ENCODE measurements around the gene MYL12A. TPM values are rescaled to one million over a fixed set of nuclear protein-coding genes. Genes with fewer than 3 reads are reported as not detected.
"Not testable (repeated sequence)": the region's sequence is repeated elsewhere in the genome, so short reads cannot be mapped to it uniquely, and the experiment has no call there.

The MYL12A gene
- total and polyA plus RNA-seq, 4 donors, result 93.7 to 399 (median 158) TPM

GRCh38 chr18:3213300-3214059, 34.1 kb upstream of the MYL12A start:
- WGBS (ENCODE audit: insufficient coverage), result 75% methylated on average over 2 of the region's 6 CpGs
- DNase-seq (ENCODE audit: low read depth in 4 of 6, low spot score in 6 of 6), result no peak
- no peaks in the 10 kb centered on the region for H3K9me3 ChIP-seq (ENCODE audit: control insufficient read depth, insufficient read depth, low read length)
- no peak overlapping the region for H3K27ac ChIP-seq (ENCODE audit: low read depth, low read length)
- H3K4me3 ChIP-seq (ENCODE audit: low read depth, low read length), result no peak overlapping the region
- no peaks in the 10 kb centered on the region for H3K4me1 ChIP-seq (ENCODE audit: control insufficient read depth, insufficient read depth, low read length)
- peaks cover 5% of the 10 kb centered on the region for H3K36me3 ChIP-seq (ENCODE audit: control insufficient read depth, insufficient read depth, low read length)
- H3K27me3 ChIP-seq (ENCODE audit: control insufficient read depth, insufficient read depth, low read length), result no peaks in the 10 kb centered on the region

- Histone ChIP-seq H3K9me3 (ENCODE audit: control insufficient read depth, insufficient read depth, low read length) (no peaks in the 10 kb centered on the region), H3K4me1 (ENCODE audit: control insufficient read depth, insufficient read depth, low read length) (peaks cover 7% of the 10 kb centered on the region), H3K27ac (ENCODE audit: low read depth, low read length) (no peak overlapping the region), H3K27me3 (ENCODE audit: control insufficient read depth, insufficient read depth, low read length) (no peaks in the 10 kb centered on the region), H3K4me3 (ENCODE audit: low read depth, low read length) (no peak overlapping the region), H3K36me3 (ENCODE audit: control insufficient read depth, insufficient read depth, low read length) (peaks cover 5% of the 10 kb centered on the region)
- 91% methylated on average over 30 of the region's 36 CpGs for WGBS (ENCODE audit: insufficient coverage)
- no peak for DNase-seq (ENCODE audit: low read depth in 4 of 6, low spot score in 6 of 6)
Measured at GRCh38 chr18:3214855-3215637, 32.6 kb upstream of the MYL12A start.

- peaks cover 7% of the 10 kb centered on the region for H3K4me1 ChIP-seq (ENCODE audit: control insufficient read depth, insufficient read depth, low read length)
- no peak overlapping the region for H3K4me3 ChIP-seq (ENCODE audit: low read depth, low read length)
Measured at GRCh38 chr18:3216987-3217386, 30.6 kb upstream of the MYL12A start.

GRCh38 chr18:3217948-3218647, 29.5 kb upstream of the MYL12A start:
- peaks cover 5% of the 10 kb centered on the region for H3K36me3 ChIP-seq (ENCODE audit: control insufficient read depth, insufficient read depth, low read length)
- no peaks in the 10 kb centered on the region for H3K27me3 ChIP-seq (ENCODE audit: control insufficient read depth, insufficient read depth, low read length)
- H3K27ac ChIP-seq (ENCODE audit: low read depth, low read length), result peak overlapping the region; percentile 48
- DNase-seq (ENCODE audit: low read depth in 4 of 6, low spot score in 6 of 6), result no peak
- H3K4me3 ChIP-seq (ENCODE audit: low read depth, low read length), result no peak overlapping the region
- WGBS (ENCODE audit: insufficient coverage), result no CpG with 5 or more reads among the region's 3 CpGs
- H3K4me1 ChIP-seq (ENCODE audit: control insufficient read depth, insufficient read depth, low read length), result peaks cover 7% of the 10 kb centered on the region
- H3K9me3 ChIP-seq (ENCODE audit: control insufficient read depth, insufficient read depth, low read length), result no peaks in the 10 kb centered on the region

More at GRCh38 chr18:3216987-3217386, 30.6 kb upstream of the MYL12A start:
- peaks cover 5% of the 10 kb centered on the region for H3K36me3 ChIP-seq (ENCODE audit: control insufficient read depth, insufficient read depth, low read length)
- no peak for DNase-seq (ENCODE audit: low read depth in 4 of 6, low spot score in 6 of 6)
- no peaks in the 10 kb centered on the region for H3K27me3 ChIP-seq (ENCODE audit: control insufficient read depth, insufficient read depth, low read length)
- no peak overlapping the region for H3K27ac ChIP-seq (ENCODE audit: low read depth, low read length)
- H3K9me3 ChIP-seq (ENCODE audit: control insufficient read depth, insufficient read depth, low read length), result no peaks in the 10 kb centered on the region
- 71% methylated on average over 4 of the region's 5 CpGs for WGBS (ENCODE audit: insufficient coverage)

GRCh38 chr18:3218819-3219218, 28.8 kb upstream of the MYL12A start:
- Histone ChIP-seq H3K27ac (ENCODE audit: low read depth, low read length) (peak overlapping the region; percentile 62), H3K4me3 (ENCODE audit: low read depth, low read length) (peak overlapping the region; percentile 1), H3K9me3 (ENCODE audit: control insufficient read depth, insufficient read depth, low read length) (no peaks in the 10 kb centered on the region), H3K36me3 (ENCODE audit: control insufficient read depth, insufficient read depth, low read length) (peaks cover 5% of the 10 kb centered on the region), H3K4me1 (ENCODE audit: control insufficient read depth, insufficient read depth, low read length) (peaks cover 7% of the 10 kb centered on the region), H3K27me3 (ENCODE audit: control insufficient read depth, insufficient read depth, low read length) (no peaks in the 10 kb centered on the region)
- DNase-seq (ENCODE audit: low read depth in 4 of 6, low spot score in 6 of 6), result peak in 1 of 6 donors; percentile 17
- WGBS (ENCODE audit: insufficient coverage), result no CpG with 5 or more reads among the region's 2 CpGs

GRCh38 chr18:3219241-3219630, 28.4 kb upstream of the MYL12A start:
- Histone ChIP-seq H3K36me3 (ENCODE audit: control insufficient read depth, insufficient read depth, low read length) (peaks cover 5% of the 10 kb centered on the region), H3K9me3 (ENCODE audit: control insufficient read depth, insufficient read depth, low read length) (no peaks in the 10 kb centered on the region), H3K4me3 (ENCODE audit: low read depth, low read length) (peak overlapping the region; percentile 1), H3K4me1 (ENCODE audit: control insufficient read depth, insufficient read depth, low read length) (peaks cover 7% of the 10 kb centered on the region), H3K27ac (ENCODE audit: low read depth, low read length) (peak overlapping the region; percentile 62), H3K27me3 (ENCODE audit: control insufficient read depth, insufficient read depth, low read length) (no peaks in the 10 kb centered on the region)
- WGBS (ENCODE audit: insufficient coverage), result 46% methylated on average over 7 of the region's 8 CpGs
- DNase-seq (ENCODE audit: low read depth in 4 of 6, low spot score in 6 of 6), result peak in 4 of 6 donors; percentile 19 to 90 (median 34)

GRCh38 chr18:3219631-3220335, 27.8 kb upstream of the MYL12A start, which contains the start of gene MYOM1:
Gene MYOM1, minus strand, starts transcription at chr18:3219968. Its CDS starts 4,745 bp downstream, at chr18:3215223.
- peak in 1 of 6 donors; percentile 17 for DNase-seq (ENCODE audit: low read depth in 4 of 6, low spot score in 6 of 6)

GRCh38 chr18:3220868-3221267, 26.7 kb upstream of the MYL12A start:
- not testable (repeated sequence) for H3K4me1 ChIP-seq (ENCODE audit: control insufficient read depth, insufficient read depth, low read length); H3K4me3 ChIP-seq (ENCODE audit: low read depth, low read length); H3K27me3 ChIP-seq (ENCODE audit: control insufficient read depth, insufficient read depth, low read length); DNase-seq (ENCODE audit: low read depth in 4 of 6, low spot score in 6 of 6); H3K36me3 ChIP-seq (ENCODE audit: control insufficient read depth, insufficient read depth, low read length); H3K9me3 ChIP-seq (ENCODE audit: control insufficient read depth, insufficient read depth, low read length); H3K27ac ChIP-seq (ENCODE audit: low read depth, low read length)
- WGBS (ENCODE audit: insufficient coverage), result 96% methylated on average over 4 of the region's 4 CpGs

More at GRCh38 chr18:3219631-3220335, 27.8 kb upstream of the MYL12A start, which contains the start of gene MYOM1:
- peak within 1 kb of the TSS; percentile 1 for H3K4me3 ChIP-seq (ENCODE audit: low read depth, low read length)
- peaks cover 3% of the 10 kb centered on the region for H3K36me3 ChIP-seq (ENCODE audit: control insufficient read depth, insufficient read depth, low read length)
- H3K4me1 ChIP-seq (ENCODE audit: control insufficient read depth, insufficient read depth, low read length), result peaks cover 7% of the 10 kb centered on the region
- peak within 1 kb of the TSS; percentile 62 for H3K27ac ChIP-seq (ENCODE audit: low read depth, low read length)
- 64% methylated on average over 6 of the region's 9 CpGs for WGBS (ENCODE audit: insufficient coverage)
- H3K27me3 ChIP-seq (ENCODE audit: control insufficient read depth, insufficient read depth, low read length), result no peaks in the 10 kb centered on the region
- H3K9me3 ChIP-seq (ENCODE audit: control insufficient read depth, insufficient read depth, low read length), result no peaks in the 10 kb centered on the region

GRCh38 chr18:3221496-3221895, 26.1 kb upstream of the MYL12A start:
- Histone ChIP-seq H3K27me3 (ENCODE audit: control insufficient read depth, insufficient read depth, low read length) (no peaks in the 10 kb centered on the region), H3K27ac (ENCODE audit: low read depth, low read length) (no peak overlapping the region), H3K9me3 (ENCODE audit: control insufficient read depth, insufficient read depth, low read length) (no peaks in the 10 kb centered on the region), H3K4me1 (ENCODE audit: control insufficient read depth, insufficient read depth, low read length) (peaks cover 10% of the 10 kb centered on the region), H3K4me3 (ENCODE audit: low read depth, low read length) (no peak overlapping the region), H3K36me3 (ENCODE audit: control insufficient read depth, insufficient read depth, low read length) (no peaks in the 10 kb centered on the region)
- 93% methylated on average over 3 of the region's 6 CpGs for WGBS (ENCODE audit: insufficient coverage)
- DNase-seq (ENCODE audit: low read depth in 4 of 6, low spot score in 6 of 6), result no peak

Measured in spinal cord (tissue), 10 donors.